GM12873 (cell line): ENCODE data around the gene MYL7.

ENCODE experiments used
- TF ChIP-seq, protein P1 (sequence below): IDR thresholded peaks from 2 replicates; pipeline ENCODE4 v1.5.1; 2012; ENCODE audit warnings: low read depth, mild to moderate bottlenecking, moderate library complexity, low read length, control low read depth; ENCODE audit not compliant: insufficient read depth; ENCODE audit errors: missing control alignments

MYL7 gene

DNA sequence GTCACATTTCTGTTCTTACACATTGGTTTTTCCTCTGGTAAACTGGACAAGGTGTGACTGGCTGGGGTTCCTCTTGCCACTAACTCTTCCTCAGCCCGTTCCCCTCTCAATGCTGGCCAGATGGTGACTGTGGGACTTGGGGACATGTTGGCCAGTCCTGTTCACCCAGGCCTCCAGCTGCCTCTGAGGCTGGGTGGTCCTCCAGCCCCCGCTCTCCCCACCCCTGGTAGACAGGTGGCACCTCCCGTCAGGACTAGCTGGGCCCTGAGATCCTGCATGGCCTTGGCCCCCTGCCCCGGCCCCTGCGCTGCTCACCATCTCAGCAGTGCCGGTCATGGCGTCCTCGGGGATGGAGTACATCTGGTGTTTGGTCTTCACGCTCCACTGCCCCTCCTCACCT lies 10.8 kb upstream of the MYL7 start:
- TF ChIP-seq, protein P1, sequence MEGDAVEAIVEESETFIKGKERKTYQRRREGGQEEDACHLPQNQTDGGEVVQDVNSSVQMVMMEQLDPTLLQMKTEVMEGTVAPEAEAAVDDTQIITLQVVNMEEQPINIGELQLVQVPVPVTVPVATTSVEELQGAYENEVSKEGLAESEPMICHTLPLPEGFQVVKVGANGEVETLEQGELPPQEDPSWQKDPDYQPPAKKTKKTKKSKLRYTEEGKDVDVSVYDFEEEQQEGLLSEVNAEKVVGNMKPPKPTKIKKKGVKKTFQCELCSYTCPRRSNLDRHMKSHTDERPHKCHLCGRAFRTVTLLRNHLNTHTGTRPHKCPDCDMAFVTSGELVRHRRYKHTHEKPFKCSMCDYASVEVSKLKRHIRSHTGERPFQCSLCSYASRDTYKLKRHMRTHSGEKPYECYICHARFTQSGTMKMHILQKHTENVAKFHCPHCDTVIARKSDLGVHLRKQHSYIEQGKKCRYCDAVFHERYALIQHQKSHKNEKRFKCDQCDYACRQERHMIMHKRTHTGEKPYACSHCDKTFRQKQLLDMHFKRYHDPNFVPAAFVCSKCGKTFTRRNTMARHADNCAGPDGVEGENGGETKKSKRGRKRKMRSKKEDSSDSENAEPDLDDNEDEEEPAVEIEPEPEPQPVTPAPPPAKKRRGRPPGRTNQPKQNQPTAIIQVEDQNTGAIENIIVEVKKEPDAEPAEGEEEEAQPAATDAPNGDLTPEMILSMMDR = no peak

GRCh38 chr7:44150966-44151941 lies 10.1 kb upstream of the MYL7 start:
- TF ChIP-seq, protein P1 = no peak

GRCh38 chr7:44150466-44150832 lies 9.3 kb upstream of the MYL7 start:
- TF ChIP-seq, protein P1 = no peak

DNA sequence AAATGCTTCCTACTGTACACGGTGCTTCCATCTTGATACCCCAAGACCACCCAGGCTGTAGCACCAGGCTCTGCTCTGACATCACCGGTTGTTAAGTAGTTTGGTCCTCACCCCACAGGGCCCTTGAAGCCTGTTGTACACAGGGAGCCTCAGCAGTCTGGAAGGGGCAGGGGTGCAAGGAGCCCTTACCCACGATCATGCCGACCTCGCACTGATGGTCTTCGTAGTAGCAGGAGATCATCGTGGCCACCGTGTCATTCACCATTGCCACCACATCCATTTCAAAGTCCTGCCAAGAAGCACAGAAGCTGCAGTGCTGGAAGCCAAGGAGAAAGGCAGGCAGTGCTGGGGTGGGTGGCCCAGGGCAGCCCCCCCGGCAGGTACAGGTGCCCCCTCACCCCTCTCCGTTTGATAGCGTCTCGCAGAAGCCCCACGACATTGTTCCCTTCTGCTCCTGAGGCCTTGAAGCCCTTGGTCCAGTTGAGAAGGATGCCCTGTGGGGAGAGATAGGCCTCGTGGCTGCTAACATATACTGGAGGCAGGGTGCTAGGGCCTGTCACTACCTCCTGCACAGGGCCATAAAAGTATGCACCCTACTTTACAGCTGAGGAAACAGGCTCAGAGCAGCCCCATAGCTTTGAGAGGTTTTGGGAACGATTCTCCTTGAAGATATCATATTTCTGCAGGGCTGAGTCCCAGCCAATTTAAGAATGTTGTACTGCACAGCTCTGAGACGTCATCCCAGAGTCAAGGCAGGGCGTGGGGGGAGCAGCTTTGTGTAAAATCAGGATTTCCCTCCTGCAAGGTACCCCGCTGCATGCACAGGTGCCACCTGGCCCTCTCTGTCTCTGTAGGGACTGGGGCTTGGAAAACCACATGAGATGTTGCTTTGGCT lies 8.7 kb upstream of the MYL7 start:
- TF ChIP-seq, protein P1 = no peak

DNA sequence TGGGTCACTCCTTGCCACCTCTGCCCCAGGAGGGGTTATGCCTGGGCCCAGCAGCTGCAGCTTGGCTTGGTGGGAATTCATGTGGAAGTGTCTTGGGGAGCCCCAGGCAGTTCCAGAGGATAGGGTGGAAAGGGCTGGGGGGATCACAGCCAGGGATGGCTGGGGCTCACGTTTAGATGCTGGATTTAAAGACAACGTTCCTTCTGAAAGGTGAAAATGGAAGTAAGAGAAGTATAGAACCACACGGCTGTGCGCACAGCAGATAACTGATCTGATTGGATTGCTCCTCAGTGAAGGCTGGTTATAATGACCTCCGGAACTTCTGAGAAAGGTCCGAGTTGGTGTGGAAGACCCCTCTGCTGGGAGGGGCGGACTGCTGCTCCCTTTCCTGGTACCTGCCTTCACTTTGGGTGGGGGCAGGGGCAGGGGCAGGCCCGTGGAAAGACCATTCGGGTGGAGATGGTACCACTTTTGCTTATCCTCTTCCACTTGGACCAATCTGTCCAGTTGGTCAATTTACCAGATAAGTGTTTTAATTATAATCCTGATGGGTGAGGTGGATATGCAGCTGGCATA lies 7.9 kb upstream of the MYL7 start:
- TF ChIP-seq, protein P1 = no peak

- TF ChIP-seq, protein P1 = no peak
Measured at GRCh38 chr7:44148166-44148565, 7.0 kb upstream of the MYL7 start.
